ENCODE results near the gene INPP4B.

INPP4B gene

GRCh38 chr4:142778900-142779299, 67.2 kb downstream of the INPP4B start:
- H3K4me1 ChIP-seq (ENCODE audit: insufficient read depth, poor library complexity, severe bottlenecking) = no peaks in the 10 kb centered on the region
- DNase-seq (ENCODE audit: low spot score) = no peak
- H3K4me3 ChIP-seq (ENCODE audit: severe bottlenecking) = no peak overlapping the region
- no peaks in the 10 kb centered on the region for H3K9me3 ChIP-seq (ENCODE audit: severe bottlenecking)
- TF ChIP-seq CTCF (IDR thresholded peaks at IDR 0.05; ENCODE audit: poor library complexity, severe bottlenecking) = no peak
- ATAC-seq (ENCODE audit: low read depth) = no peak
- H3K36me3 ChIP-seq (ENCODE audit: low read depth) = no peaks in the 10 kb centered on the region
- no peaks in the 10 kb centered on the region for H3K27me3 ChIP-seq (ENCODE audit: insufficient read depth, poor library complexity, severe bottlenecking)
- no peak overlapping the region for H3K27ac ChIP-seq (ENCODE audit: poor library complexity, severe bottlenecking)

- no peaks in the 10 kb centered on the region for H3K9me3 ChIP-seq (ENCODE audit: severe bottlenecking)
- DNase-seq (ENCODE audit: low spot score) = no peak
Measured at GRCh38 chr4:142778430-142778829, 67.7 kb downstream of the INPP4B start.

GRCh38 chr4:142777045-142777743, 68.9 kb downstream of the INPP4B start:
- no peaks in the 10 kb centered on the region for H3K36me3 ChIP-seq (ENCODE audit: low read depth)
- no peak for ATAC-seq (ENCODE audit: low read depth)
- H3K4me3 ChIP-seq (ENCODE audit: severe bottlenecking) = no peak overlapping the region
- DNase-seq (ENCODE audit: low spot score) = no peak
- TF ChIP-seq CTCF (IDR thresholded peaks at IDR 0.05; ENCODE audit: poor library complexity, severe bottlenecking) = no peak
- H3K27me3 ChIP-seq (ENCODE audit: insufficient read depth, poor library complexity, severe bottlenecking) = no peaks in the 10 kb centered on the region
- H3K27ac ChIP-seq (ENCODE audit: poor library complexity, severe bottlenecking) = no peak overlapping the region
- no peaks in the 10 kb centered on the region for H3K4me1 ChIP-seq (ENCODE audit: insufficient read depth, poor library complexity, severe bottlenecking)
- no peaks in the 10 kb centered on the region for H3K9me3 ChIP-seq (ENCODE audit: severe bottlenecking)

More at GRCh38 chr4:142778430-142778829, 67.7 kb downstream of the INPP4B start:
- no peak for ATAC-seq (ENCODE audit: low read depth)
- no peaks in the 10 kb centered on the region for H3K4me1 ChIP-seq (ENCODE audit: insufficient read depth, poor library complexity, severe bottlenecking)
- no peaks in the 10 kb centered on the region for H3K36me3 ChIP-seq (ENCODE audit: low read depth)
- no peak overlapping the region for H3K27ac ChIP-seq (ENCODE audit: poor library complexity, severe bottlenecking)
- no peaks in the 10 kb centered on the region for H3K27me3 ChIP-seq (ENCODE audit: insufficient read depth, poor library complexity, severe bottlenecking)
- TF ChIP-seq CTCF (IDR thresholded peaks at IDR 0.05; ENCODE audit: poor library complexity, severe bottlenecking) = no peak
- H3K4me3 ChIP-seq (ENCODE audit: severe bottlenecking) = no peak overlapping the region

GRCh38 chr4:142776026-142776425, 70.1 kb downstream of the INPP4B start:
- H3K9me3 ChIP-seq (ENCODE audit: severe bottlenecking) = no peaks in the 10 kb centered on the region
- no peak for DNase-seq (ENCODE audit: low spot score)
- H3K27ac ChIP-seq (ENCODE audit: poor library complexity, severe bottlenecking) = no peak overlapping the region
- ATAC-seq (ENCODE audit: low read depth) = no peak
- H3K36me3 ChIP-seq (ENCODE audit: low read depth) = no peaks in the 10 kb centered on the region
- no peak overlapping the region for H3K4me3 ChIP-seq (ENCODE audit: severe bottlenecking)
- no peaks in the 10 kb centered on the region for H3K4me1 ChIP-seq (ENCODE audit: insufficient read depth, poor library complexity, severe bottlenecking)
- TF ChIP-seq CTCF (IDR thresholded peaks at IDR 0.05; ENCODE audit: poor library complexity, severe bottlenecking) = no peak
- no peaks in the 10 kb centered on the region for H3K27me3 ChIP-seq (ENCODE audit: insufficient read depth, poor library complexity, severe bottlenecking)

- Histone ChIP-seq H3K4me1 (ENCODE audit: insufficient read depth, poor library complexity, severe bottlenecking) (no peaks in the 10 kb centered on the region), H3K27me3 (ENCODE audit: insufficient read depth, poor library complexity, severe bottlenecking) (no peaks in the 10 kb centered on the region), H3K27ac (ENCODE audit: poor library complexity, severe bottlenecking) (no peak overlapping the region), H3K36me3 (ENCODE audit: low read depth) (no peaks in the 10 kb centered on the region), H3K9me3 (ENCODE audit: severe bottlenecking) (no peaks in the 10 kb centered on the region), H3K4me3 (ENCODE audit: severe bottlenecking) (no peak overlapping the region)
- no peak for TF ChIP-seq CTCF (IDR thresholded peaks at IDR 0.05; ENCODE audit: poor library complexity, severe bottlenecking)
- ATAC-seq (ENCODE audit: low read depth) (no peak), DNase-seq (ENCODE audit: low spot score) (no peak)
Measured at GRCh38 chr4:142773505-142773904, 72.6 kb downstream of the INPP4B start.

All from RWPE2 (cell line).